WTC11 (cell line): ENCODE measurements around the gene SLC10A3. TPM values are rescaled to one million over a fixed set of nuclear protein-coding genes. Genes with fewer than 3 reads are reported as not detected.

Source experiments
- ATAC-seq: fragments of 200-7000 bp; cut with Tn5 transposase; 2 replicates; pipeline ENCODE4 v1.10.0; 2021; ENCODE audit warnings: mild to moderate bottlenecking, moderate library complexity
- CTCF ChIA-PET: fragments of 300-600 bp; sonication (Branson Sonifier 250); formaldehyde crosslinking; loops from one replicate; lab custom pipeline; 2021; ENCODE audit warnings: antibody characterized with exemption; lab: Charles Lee
- POLR2A ChIA-PET: fragments of 350-600 bp; sonication (Branson Sonifier 250); formaldehyde crosslinking; loops from one replicate; lab custom pipeline; 2021; ENCODE audit warnings: antibody characterized with exemption; lab: Charles Lee
- DNase-seq: peaks from one replicate; pipeline ENCODE4 v3.0.0; 2021; ENCODE audit warnings: low spot score
- H3K27ac Mint-ChIP-seq: 2 replicates; pipeline ENCODE4 v1.8.0; 2021; ENCODE audit warnings: mixed read lengths
- H3K27me3 Mint-ChIP-seq: 2 replicates; pipeline ENCODE4 v1.8.0; 2021; ENCODE audit warnings: low read depth, mild to moderate bottlenecking, moderate library complexity, mixed read lengths
- H3K36me3 Mint-ChIP-seq: 2 replicates; pipeline ENCODE4 v1.8.0; 2021; ENCODE audit warnings: mixed read lengths
- H3K4me1 Mint-ChIP-seq: 2 replicates; pipeline ENCODE4 v1.8.0; 2022; ENCODE audit warnings: mixed read lengths
- H3K4me3 Mint-ChIP-seq: 2 replicates; pipeline ENCODE4 v1.8.0; 2021; ENCODE audit warnings: mild to moderate bottlenecking, moderate library complexity, mixed read lengths
- H3K9me3 Mint-ChIP-seq: 2 replicates; pipeline ENCODE4 v1.8.0; 2021; ENCODE audit warnings: mixed read lengths
- ATF1 ChIP-seq: sonication (generic); formaldehyde crosslinking; IDR thresholded peaks from 2 replicates; pipeline ENCODE4 v1.8.1; 2023; ENCODE audit warnings: mild to moderate bottlenecking, moderate library complexity, missing genetic modification reagents
- CBFB ChIP-seq: sonication (generic); formaldehyde crosslinking; IDR thresholded peaks from 2 replicates; pipeline ENCODE4 v1.8.1; 2022; ENCODE audit warnings: mild to moderate bottlenecking, low read depth, missing genetic modification reagents
- ESRRA ChIP-seq: sonication (generic); formaldehyde crosslinking; IDR thresholded peaks from 2 replicates; pipeline ENCODE4 v1.8.1; 2022; ENCODE audit warnings: mild to moderate bottlenecking, missing genetic modification reagents, borderline replicate concordance
- FOXP1 ChIP-seq: sonication (generic); formaldehyde crosslinking; IDR thresholded peaks from 2 replicates; pipeline ENCODE4 v1.8.0; 2022; ENCODE audit warnings: missing genetic modification reagents, mild to moderate bottlenecking, moderate library complexity, borderline replicate concordance
- IRF2 ChIP-seq: sonication (generic); formaldehyde crosslinking; IDR thresholded peaks from 2 replicates; pipeline ENCODE4 v1.8.0; 2022; ENCODE audit warnings: low read depth, missing genetic modification reagents, borderline replicate concordance
- MXD4 ChIP-seq: fragments of 250-450 bp; sonication (Bioruptor Pico); IDR thresholded peaks from 2 replicates; pipeline ENCODE4 v1.8.0; 2021; ENCODE audit warnings: mild to moderate bottlenecking, moderate library complexity, borderline replicate concordance
- MYBL2 ChIP-seq: sonication (generic); formaldehyde crosslinking; IDR thresholded peaks from 2 replicates; pipeline ENCODE4 v1.8.1; 2023; ENCODE audit warnings: mild to moderate bottlenecking, moderate library complexity, missing genetic modification reagents
- NFE2L1 ChIP-seq: sonication (generic); formaldehyde crosslinking; IDR thresholded peaks from 2 replicates; pipeline ENCODE4 v1.8.1; 2023; ENCODE audit warnings: missing genetic modification reagents
- RORB ChIP-seq: fragments of 250-450 bp; sonication (Bioruptor Pico); IDR thresholded peaks from 2 replicates; pipeline ENCODE4 v1.9.0; 2021; ENCODE audit warnings: mild to moderate bottlenecking
- ZBTB21 ChIP-seq: sonication (generic); formaldehyde crosslinking; IDR thresholded peaks from 2 replicates; pipeline ENCODE4 v1.8.1; 2023; ENCODE audit warnings: mild to moderate bottlenecking, missing genetic modification reagents, borderline replicate concordance
- ZNF396 ChIP-seq: fragments of 250-450 bp; sonication (Bioruptor Pico); IDR thresholded peaks from 2 replicates; pipeline ENCODE4 v1.8.0; 2021; ENCODE audit warnings: mild to moderate bottlenecking, moderate library complexity, borderline replicate concordance
- ZNF423 ChIP-seq: fragments of 250-450 bp; sonication (Bioruptor Pico); IDR thresholded peaks from 2 replicates; pipeline ENCODE4 v2.1.2; 2022; ENCODE audit warnings: mild to moderate bottlenecking, moderate library complexity
- ZNF671 ChIP-seq: fragments of 250-450 bp; sonication (Bioruptor Pico); IDR thresholded peaks from 2 replicates; pipeline ENCODE4 v1.8.0; 2021; ENCODE audit warnings: mild to moderate bottlenecking
- total RNA-seq: library from RNA; stranded (reverse); gene quantifications from 3 replicates; pipeline ENCODE4 v1.2.3, GENCODE V29; 2021
- TF ChIP-seq, protein P1 (sequence below): sonication (generic); formaldehyde crosslinking; IDR thresholded peaks from 2 replicates; pipeline ENCODE4 v1.8.0; 2023; ENCODE audit warnings: missing genetic modification reagents
- TF ChIP-seq, protein P2 (sequence below): sonication (generic); formaldehyde crosslinking; IDR thresholded peaks from 2 replicates; pipeline ENCODE4 v1.8.1; 2022; ENCODE audit warnings: missing genetic modification reagents, borderline replicate concordance
- TF ChIP-seq, protein P3 (sequence below): sonication (generic); formaldehyde crosslinking; IDR thresholded peaks from 2 replicates; pipeline ENCODE4 v1.8.0; 2022; ENCODE audit warnings: mild to moderate bottlenecking, missing genetic modification reagents
- TF ChIP-seq, protein P4 (sequence below): sonication (generic); formaldehyde crosslinking; IDR thresholded peaks from 2 replicates; pipeline ENCODE4 v1.8.1; 2022; ENCODE audit warnings: low read depth, mild to moderate bottlenecking, moderate library complexity, missing genetic modification reagents, borderline replicate concordance
- TF ChIP-seq, protein P5 (sequence below): sonication (generic); formaldehyde crosslinking; IDR thresholded peaks from 2 replicates; pipeline ENCODE4 v1.8.0; 2022; ENCODE audit warnings: missing genetic modification reagents
- TF ChIP-seq, protein P6 (sequence below): sonication (generic); formaldehyde crosslinking; IDR thresholded peaks from 2 replicates; pipeline ENCODE4 v1.8.1; 2022; ENCODE audit warnings: low read depth, missing genetic modification reagents, borderline replicate concordance

The SLC10A3 gene
- total RNA-seq, 1 experiment from 2014 or later = 9.8 TPM

DNA sequence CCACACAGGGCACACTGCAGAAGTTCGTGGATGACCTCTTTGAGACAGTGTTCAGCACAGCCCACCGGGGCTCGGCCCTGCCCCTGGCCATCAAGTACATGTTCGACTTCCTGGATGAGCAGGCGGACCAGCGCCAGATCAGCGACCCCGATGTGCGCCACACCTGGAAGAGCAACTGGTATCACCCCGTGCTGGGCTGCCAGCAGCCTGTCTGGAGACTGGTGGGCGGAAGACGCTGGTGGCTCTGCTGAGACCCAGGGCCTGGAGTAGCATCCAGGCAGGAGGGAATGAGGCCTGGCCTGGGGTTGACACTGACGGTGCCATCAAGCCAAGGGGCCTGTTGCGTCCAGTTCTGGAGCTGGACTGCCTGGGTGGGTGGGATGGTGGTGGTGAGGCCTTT, 20.0 kb downstream of the SLC10A3 start:
- no peaks in the 10 kb centered on the region for H3K9me3 Mint-ChIP-seq
- H3K36me3 Mint-ChIP-seq = 0 out of 2 replicates have a peak, but pooled peaks cover 2% of the 10 kb centered on the region
- TF ChIP-seq ZNF423 (no peak), MYBL2 (CRISPR knock-in tag) (no peak)
- TF ChIP-seq, all 79 proteins: peak for 0
- no peaks in the 10 kb centered on the region for H3K27me3 Mint-ChIP-seq
- ATAC-seq (no peak), DNase-seq (no peak)
- no peak overlapping the region for H3K27ac Mint-ChIP-seq
- ChIA-PET CTCF (no interaction called here), POLR2A (no interaction called here)
- no peaks in the 10 kb centered on the region for H3K4me1 Mint-ChIP-seq
- no peak overlapping the region for H3K4me3 Mint-ChIP-seq

DNA sequence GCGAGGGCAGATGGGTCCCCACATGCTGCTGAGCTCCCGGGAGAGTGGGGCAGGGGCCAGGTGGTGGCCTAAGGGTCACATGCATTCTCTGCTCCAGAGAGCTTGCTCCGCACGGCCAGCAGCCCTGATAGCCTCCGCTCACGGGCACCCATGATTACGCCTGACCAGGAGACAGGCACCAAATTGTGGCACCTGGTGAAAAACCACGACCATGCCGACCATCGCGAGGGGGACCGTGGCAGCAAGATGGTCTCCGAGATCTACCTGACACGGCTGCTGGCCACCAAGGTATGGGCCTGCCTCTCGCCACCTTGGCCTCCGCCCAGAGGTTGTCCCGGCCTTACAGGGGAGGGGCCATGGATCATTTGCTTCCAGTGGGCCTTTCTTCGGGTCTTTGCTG, 20.5 kb downstream of the SLC10A3 start:
- Mint-ChIP-seq H3K4me3 (no peak overlapping the region), H3K36me3 (0 out of 2 replicates have a peak, but pooled peaks cover 2% of the 10 kb centered on the region), H3K4me1 (no peaks in the 10 kb centered on the region), H3K9me3 (no peaks in the 10 kb centered on the region), H3K27me3 (no peaks in the 10 kb centered on the region), H3K27ac (no peak overlapping the region)
- POLR2A ChIA-PET = no interaction called here
- no peak for TF ChIP-seq MXD4
- no peak for TF ChIP-seq FOXP1
- TF ChIP-seq, protein P1, sequence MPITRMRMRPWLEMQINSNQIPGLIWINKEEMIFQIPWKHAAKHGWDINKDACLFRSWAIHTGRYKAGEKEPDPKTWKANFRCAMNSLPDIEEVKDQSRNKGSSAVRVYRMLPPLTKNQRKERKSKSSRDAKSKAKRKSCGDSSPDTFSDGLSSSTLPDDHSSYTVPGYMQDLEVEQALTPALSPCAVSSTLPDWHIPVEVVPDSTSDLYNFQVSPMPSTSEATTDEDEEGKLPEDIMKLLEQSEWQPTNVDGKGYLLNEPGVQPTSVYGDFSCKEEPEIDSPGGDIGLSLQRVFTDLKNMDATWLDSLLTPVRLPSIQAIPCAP (CRISPR knock-in tag) = no peak
- no peak for TF ChIP-seq ATF1 (CRISPR knock-in tag)
- TF ChIP-seq ZNF396 = no peak
- no peak for TF ChIP-seq NFE2L1 (CRISPR knock-in tag)
- TF ChIP-seq, protein P2, sequence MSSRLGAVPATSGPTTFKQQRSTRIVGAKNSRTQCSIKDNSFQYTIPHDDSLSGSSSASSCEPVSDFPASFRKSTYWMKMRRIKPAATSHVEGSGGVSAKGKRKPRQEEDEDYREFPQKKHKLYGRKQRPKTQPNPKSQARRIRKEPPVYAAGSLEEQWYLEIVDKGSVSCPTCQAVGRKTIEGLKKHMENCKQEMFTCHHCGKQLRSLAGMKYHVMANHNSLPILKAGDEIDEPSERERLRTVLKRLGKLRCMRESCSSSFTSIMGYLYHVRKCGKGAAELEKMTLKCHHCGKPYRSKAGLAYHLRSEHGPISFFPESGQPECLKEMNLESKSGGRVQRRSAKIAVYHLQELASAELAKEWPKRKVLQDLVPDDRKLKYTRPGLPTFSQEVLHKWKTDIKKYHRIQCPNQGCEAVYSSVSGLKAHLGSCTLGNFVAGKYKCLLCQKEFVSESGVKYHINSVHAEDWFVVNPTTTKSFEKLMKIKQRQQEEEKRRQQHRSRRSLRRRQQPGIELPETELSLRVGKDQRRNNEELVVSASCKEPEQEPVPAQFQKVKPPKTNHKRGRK = no peak
- TF ChIP-seq, protein P3, sequence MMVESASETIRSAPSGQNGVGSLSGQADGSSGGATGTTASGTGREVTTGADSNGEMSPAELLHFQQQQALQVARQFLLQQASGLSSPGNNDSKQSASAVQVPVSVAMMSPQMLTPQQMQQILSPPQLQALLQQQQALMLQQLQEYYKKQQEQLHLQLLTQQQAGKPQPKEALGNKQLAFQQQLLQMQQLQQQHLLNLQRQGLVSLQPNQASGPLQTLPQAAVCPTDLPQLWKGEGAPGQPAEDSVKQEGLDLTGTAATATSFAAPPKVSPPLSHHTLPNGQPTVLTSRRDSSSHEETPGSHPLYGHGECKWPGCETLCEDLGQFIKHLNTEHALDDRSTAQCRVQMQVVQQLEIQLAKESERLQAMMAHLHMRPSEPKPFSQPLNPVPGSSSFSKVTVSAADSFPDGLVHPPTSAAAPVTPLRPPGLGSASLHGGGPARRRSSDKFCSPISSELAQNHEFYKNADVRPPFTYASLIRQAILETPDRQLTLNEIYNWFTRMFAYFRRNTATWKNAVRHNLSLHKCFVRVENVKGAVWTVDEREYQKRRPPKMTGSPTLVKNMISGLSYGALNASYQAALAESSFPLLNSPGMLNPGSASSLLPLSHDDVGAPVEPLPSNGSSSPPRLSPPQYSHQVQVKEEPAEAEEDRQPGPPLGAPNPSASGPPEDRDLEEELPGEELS (CRISPR knock-in tag) = no peak
- TF ChIP-seq, protein P4, sequence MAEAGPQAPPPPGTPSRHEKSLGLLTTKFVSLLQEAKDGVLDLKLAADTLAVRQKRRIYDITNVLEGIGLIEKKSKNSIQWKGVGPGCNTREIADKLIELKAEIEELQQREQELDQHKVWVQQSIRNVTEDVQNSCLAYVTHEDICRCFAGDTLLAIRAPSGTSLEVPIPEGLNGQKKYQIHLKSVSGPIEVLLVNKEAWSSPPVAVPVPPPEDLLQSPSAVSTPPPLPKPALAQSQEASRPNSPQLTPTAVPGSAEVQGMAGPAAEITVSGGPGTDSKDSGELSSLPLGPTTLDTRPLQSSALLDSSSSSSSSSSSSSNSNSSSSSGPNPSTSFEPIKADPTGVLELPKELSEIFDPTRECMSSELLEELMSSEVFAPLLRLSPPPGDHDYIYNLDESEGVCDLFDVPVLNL (CRISPR knock-in tag) = no peak
- TF ChIP-seq, protein P5, sequence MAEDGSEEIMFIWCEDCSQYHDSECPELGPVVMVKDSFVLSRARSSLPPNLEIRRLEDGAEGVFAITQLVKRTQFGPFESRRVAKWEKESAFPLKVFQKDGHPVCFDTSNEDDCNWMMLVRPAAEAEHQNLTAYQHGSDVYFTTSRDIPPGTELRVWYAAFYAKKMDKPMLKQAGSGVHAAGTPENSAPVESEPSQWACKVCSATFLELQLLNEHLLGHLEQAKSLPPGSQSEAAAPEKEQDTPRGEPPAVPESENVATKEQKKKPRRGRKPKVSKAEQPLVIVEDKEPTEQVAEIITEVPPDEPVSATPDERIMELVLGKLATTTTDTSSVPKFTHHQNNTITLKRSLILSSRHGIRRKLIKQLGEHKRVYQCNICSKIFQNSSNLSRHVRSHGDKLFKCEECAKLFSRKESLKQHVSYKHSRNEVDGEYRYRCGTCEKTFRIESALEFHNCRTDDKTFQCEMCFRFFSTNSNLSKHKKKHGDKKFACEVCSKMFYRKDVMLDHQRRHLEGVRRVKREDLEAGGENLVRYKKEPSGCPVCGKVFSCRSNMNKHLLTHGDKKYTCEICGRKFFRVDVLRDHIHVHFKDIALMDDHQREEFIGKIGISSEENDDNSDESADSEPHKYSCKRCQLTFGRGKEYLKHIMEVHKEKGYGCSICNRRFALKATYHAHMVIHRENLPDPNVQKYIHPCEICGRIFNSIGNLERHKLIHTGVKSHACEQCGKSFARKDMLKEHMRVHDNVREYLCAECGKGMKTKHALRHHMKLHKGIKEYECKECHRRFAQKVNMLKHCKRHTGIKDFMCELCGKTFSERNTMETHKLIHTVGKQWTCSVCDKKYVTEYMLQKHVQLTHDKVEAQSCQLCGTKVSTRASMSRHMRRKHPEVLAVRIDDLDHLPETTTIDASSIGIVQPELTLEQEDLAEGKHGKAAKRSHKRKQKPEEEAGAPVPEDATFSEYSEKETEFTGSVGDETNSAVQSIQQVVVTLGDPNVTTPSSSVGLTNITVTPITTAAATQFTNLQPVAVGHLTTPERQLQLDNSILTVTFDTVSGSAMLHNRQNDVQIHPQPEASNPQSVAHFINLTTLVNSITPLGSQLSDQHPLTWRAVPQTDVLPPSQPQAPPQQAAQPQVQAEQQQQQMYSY = no peak
- TF ChIP-seq, protein P6, sequence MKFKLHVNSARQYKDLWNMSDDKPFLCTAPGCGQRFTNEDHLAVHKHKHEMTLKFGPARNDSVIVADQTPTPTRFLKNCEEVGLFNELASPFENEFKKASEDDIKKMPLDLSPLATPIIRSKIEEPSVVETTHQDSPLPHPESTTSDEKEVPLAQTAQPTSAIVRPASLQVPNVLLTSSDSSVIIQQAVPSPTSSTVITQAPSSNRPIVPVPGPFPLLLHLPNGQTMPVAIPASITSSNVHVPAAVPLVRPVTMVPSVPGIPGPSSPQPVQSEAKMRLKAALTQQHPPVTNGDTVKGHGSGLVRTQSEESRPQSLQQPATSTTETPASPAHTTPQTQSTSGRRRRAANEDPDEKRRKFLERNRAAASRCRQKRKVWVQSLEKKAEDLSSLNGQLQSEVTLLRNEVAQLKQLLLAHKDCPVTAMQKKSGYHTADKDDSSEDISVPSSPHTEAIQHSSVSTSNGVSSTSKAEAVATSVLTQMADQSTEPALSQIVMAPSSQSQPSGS (CRISPR knock-in tag) = no peak
- TF ChIP-seq IRF2 (CRISPR knock-in tag) = no peak
- TF ChIP-seq ZBTB21 (CRISPR knock-in tag) = no peak
- TF ChIP-seq ESRRA (CRISPR knock-in tag) = no peak
- no peak for TF ChIP-seq RORB (CRISPR knock-in tag)
- no peak for TF ChIP-seq ZNF671 (CRISPR knock-in tag)
- no peak for TF ChIP-seq CBFB (CRISPR knock-in tag)
- ATAC-seq (no peak), DNase-seq (no peak)
- CTCF ChIA-PET = no interaction called here
